NCI-H510A (cell line): ENCODE data around the gene SETD1B.

Source experiments
- DNase-seq: peaks from one replicate; lab custom pipeline; 2025; lab: John Stamatoyannopoulos, UW

SETD1B gene

DNA sequence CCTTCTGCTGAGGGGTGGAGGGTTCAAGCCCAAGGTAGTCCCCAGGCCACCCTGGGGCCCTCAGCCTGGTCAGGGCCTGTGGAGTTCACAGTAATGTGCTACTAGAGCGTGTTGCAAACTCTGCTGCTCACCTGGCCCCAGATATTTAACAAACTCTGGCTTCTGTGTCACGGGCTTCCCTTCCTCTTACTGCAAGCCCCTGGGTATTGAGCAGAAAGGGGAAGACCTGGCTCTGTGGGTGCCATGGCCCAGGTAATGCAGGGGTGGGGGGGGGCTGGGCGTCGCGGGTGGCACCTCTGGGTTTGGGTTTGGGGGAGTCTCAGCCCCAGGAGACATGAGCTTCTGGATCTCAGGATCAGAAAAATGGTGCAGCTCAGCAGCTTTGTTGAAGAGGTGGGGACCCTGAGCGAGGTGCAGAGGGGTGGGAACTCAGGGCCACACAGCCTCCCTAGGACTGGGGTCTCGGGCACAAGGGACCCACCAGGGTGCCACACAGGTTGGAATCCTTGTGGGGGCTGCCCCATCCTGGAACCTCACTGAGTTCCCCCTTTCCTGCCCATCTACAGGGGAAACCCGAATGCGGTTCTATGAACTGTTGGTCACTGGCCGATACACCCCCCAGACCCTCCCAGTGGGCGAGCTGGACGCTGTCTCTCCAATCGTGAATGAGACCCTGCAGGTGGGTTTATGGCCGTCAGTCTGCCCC lies 4.0 kb downstream of the SETD1B start:
- DNase-seq: no peak

DNA sequence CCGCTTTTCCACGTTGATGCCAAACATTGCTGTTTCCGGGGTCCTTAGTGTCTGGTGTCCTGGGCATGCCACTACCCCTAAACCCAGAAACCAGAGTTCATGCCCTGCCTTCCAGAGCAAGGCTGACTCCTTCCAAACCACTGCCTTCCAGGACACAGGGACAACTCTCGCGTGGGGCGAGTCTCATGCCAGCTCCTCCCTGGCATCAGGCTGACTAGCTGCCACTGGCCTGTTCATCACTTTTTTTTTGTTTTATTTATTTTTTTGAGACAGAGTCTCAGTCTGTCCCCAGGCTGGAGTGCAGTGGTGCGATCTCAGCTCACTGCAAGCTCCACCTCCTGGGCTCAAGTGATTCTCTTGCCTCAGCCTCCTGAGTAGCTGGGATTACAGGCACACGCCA lies 4.8 kb downstream of the SETD1B start:
- no peak for DNase-seq

DNA sequence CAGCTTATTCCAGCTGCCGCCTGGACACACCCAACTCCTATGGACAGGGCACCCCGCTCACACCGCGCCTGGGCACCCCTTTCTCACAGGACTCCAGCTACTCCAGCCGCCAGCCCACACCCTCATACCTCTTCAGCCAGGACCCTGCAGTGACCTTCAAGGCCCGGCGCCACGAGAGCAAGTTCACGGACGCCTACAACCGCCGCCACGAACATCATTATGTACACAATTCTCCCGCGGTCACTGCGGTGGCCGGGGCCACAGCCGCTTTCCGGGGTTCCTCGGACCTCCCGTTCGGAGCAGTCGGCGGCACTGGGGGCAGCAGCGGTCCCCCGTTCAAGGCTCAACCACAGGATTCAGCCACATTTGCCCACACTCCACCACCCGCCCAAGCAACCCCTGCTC lies 5.9 kb downstream of the SETD1B start:
- no peak for DNase-seq

DNA sequence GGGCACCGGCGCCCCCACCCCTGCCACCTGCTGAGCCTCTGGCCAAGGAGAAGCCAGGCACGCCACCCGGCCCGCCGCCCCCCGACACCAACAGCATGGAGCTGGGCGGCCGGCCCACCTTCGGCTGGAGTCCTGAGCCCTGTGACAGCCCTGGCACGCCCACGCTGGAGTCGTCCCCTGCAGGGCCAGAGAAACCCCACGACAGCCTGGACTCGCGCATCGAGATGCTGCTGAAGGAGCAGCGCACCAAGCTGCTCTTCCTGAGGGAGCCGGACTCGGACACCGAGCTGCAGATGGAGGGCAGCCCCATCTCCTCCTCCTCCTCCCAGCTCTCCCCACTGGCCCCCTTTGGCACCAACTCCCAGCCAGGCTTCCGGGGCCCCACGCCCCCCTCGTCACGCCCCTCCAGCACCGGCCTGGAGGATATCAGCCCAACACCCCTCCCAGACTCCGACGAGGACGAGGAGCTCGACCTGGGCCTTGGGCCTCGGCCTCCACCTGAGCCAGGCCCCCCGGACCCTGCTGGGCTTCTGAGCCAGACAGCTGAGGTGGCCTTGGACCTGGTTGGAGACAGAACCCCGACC lies 6.5 kb downstream of the SETD1B start:
- DNase-seq: no peak

DNA sequence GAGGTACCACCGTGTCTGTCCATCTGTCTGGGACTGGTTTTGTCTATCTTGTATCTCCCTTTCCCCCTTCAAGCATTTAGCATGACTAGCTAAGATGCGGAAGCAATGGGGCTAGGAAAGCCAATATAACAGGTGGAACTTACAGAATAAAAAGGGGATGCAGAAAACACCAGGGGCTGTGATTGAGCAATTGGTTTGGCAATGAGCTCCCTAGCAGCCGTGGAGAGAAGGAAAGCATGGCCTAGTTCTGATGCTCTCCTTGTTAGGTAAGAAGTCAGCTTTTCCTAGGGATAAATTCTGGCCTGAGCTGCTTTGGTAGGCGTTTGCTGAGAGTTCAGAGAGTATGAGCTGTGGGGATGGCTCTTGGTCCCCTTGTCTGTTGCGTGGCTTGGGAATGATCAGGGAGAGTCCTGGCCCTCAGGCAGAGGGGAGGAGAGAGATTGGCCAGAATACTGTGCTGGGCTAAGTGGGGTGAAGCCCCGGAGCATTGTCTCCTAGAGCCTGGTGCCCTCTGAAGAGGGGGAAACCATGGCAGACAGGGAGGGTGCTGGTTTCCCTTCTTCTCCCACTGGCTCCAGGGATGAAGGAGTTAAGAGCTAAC lies 7.1 kb downstream of the SETD1B start:
- DNase-seq: no peak

DNA sequence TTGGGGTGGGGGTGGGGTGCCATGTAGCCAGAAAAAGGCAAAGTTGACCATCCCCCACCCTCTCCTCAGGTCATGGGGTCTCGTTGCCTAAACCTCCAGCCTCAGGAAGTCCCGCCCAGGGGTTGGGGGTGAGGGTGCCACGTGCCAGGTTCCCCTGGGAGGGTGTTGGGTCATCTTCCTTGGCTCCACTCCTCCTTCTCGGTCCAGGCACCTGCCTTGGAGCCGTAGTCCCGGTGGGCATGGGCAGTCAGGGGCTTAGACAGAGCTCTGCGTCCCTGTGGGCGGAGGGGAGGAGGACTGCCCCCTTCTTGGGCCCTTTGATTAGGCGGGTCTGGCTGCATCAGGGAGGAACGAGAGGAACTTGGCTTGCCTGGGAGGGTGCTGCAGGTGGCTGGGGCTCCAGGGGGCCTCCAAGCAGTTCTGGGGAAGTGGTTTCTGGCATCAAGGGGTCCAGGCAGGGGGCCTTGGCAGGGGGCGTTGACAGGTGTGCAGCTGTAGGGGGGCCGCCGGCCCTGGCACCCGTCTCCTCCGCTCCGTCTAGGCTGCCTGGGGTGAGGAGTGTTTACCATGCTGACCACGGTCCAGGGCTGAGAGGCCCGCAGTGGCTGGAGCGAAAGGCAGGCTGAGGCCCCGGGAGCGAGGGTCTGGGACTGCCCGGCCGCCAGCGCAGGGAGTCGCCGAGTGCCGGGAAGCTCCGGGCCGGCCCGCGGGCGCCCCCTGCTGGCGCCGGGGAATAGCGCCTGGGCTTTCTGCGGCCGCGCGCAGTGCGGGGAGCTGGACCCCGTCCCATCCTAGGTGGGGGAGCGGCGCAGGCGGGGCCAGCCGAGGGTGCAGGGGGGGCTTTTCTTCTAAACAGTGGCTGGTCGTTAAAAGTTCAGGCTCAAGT lies 7.9 kb downstream of the SETD1B start:
- DNase-seq: peak; percentile 56

DNA sequence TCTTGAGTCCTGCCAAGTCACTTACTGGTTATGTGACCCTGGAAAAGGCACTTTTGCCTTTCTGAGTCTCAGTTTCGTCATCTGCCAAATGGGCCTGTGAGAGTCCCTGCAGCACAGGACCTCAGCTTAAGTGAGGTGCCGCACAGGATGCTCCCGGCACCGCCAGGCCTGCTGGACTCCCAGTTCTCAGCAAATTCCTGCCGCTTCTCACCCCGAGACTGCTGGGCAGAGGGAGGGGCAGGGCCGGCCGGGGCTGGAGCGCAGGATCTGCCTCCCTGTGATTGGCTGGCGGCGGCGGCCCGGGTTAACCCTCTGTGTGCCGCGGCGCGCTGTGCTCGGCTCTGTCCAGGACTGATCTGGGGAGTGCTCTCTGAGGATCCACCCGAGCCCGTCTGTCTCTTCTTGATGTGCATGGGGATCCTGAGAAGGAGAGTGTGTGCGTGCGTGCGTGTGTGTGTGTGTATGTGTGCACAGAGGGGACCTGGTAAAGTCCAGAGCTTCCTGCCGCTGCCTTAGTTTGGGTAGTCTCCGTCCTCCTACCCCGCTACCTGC lies 8.6 kb downstream of the SETD1B start:
- peak; percentile 46 for DNase-seq

DNA sequence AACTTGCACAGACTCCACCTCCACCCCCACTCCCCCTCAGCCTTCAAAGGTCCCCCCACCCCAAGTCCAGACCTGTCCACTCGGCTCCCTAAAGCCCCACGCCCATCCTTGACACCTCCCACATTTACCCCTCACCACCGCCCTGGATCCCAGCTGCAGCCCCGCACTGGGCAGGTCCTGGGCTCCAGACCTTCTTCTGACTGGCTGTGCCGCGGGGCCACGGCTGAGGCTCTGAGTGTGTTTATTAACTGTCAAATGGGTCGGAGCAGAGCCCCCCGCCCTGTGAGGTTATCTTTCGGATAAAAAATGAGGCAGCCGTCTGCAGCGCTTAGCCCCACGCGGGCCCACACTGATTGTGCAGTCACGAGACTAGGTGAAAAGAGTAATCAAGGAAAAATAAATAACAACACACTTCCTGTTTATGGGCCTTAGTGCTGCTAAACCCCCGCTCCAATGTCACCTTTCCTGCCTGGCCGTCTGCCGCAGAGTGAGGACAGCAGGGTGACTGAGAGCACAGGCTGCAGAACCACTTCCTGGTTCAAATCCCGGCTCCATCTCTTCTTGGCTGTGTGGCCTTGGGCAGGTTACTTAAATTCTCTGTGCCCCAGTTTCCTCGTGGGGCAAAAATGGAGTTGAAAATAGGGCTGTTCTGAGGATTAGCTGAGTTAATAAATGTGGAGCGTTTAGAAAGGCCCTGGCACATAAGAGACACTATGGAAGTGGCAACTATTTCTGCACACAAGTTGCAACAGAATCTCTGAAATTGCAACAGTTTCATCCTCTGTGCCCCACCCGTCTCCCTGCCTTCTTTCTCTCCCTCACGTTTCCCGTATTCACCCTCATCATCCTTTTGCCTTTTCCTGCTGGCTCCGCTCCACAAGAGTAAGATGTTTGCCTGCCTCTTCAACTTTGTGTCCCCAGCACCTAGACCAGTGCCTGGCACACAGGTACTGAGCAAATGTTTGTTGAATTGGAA lies 9.4 kb downstream of the SETD1B start:
- no peak for DNase-seq

DNA sequence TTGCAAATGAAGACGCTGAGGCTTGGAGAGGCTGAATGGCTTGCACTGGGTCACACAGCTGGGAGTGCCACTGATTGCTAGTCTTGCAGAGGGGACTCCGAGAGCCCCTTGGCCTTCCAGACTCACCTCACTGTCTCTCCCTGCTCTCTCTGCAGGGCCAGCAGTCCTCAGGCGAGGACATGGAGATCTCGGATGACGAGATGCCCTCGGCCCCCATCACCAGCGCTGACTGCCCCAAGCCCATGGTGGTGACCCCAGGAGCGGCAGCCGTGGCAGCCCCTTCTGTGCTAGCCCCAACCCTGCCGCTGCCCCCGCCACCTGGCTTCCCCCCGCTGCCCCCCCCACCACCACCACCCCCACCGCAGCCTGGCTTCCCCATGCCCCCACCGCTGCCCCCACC lies 10.1 kb downstream of the SETD1B start:
- no peak for DNase-seq

DNA sequence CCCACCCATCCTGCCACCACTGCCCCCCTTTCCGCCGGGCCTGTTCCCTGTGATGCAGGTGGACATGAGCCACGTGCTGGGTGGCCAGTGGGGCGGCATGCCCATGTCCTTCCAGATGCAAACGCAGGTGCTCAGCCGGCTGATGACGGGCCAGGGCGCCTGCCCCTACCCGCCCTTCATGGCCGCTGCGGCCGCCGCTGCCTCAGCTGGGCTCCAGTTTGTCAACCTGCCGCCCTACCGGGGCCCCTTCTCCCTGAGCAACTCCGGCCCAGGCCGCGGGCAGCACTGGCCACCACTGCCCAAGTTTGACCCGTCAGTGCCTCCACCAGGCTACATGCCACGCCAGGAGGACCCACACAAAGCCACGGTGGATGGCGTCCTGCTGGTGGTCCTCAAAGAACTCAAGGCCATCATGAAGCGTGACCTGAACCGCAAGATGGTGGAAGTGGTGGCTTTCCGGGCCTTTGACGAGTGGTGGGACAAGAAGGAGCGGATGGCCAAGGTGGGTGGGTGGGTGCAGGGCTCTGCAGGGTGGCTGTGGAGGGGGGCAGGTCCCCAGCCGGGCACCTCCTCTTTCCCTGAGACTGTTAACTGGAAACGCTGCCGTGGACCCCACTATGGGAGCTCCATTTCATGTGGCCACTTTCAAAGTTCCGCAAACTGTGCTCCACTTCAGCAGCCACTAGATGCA lies 10.8 kb downstream of the SETD1B start:
- DNase-seq: no peak

DNA sequence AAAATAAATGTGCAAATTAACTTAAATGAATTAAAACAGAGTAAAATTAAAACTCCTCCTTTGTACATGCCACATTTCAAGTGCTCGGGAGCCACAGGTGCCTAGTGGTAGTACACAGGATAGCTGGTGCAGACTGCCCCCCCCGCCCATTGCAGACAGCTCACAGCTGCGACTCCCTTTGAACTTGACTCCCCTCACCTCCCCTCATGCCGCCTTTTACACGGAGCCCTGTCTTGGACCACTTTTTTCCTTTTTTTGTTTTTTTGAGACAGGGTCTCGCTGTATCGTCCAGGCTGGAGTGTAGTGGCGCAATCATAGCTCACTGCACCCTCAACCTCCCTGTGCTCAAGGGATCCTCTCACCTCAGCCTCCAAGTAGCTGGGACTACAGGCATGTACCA lies 11.5 kb downstream of the SETD1B start:
- DNase-seq: no peak

DNA sequence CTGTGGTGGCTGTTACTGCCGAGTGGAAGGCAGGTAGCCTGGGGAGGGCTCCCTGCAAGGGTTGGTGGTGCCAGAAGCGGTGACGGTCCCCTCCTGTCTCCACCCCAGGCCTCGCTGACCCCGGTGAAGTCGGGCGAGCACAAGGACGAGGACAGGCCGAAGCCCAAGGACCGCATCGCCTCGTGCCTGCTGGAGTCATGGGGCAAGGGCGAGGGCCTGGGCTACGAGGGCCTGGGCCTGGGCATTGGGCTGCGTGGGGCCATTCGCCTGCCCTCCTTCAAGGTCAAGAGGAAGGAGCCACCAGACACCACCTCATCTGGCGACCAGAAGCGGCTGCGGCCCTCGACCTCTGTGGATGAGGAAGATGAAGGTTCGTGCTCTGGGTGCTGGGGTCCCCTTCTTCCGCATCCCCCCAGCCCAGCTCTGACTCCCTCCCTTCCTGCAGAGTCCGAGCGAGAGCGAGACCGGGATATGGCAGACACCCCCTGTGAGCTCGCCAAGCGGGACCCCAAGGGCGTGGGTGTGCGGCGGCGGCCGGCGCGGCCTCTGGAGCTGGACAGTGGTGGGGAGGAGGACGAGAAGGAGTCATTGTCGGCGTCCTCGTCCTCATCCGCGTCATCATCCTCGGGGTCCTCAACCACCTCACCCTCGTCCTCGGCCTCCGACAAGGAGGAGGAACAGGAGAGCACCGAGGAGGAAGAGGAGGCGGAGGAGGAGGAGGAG lies 13.3 kb downstream of the SETD1B start:
- DNase-seq: no peak

DNA sequence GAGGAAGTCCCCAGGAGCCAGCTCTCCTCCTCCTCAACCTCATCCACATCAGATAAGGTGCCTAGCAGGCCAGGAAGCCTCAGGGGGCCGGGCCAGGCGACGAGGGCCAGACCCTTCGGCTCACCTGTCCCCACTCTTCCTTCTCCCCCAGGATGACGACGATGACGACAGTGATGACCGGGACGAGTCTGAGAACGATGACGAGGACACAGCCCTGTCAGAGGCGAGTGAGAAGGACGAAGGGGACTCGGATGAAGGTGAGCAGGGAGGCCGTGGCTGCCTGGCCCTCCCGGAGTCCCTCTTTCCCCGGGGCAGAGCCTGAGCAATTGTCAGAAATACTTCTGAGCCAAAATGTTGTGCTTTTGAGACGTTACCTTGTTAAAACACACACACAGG lies 13.8 kb downstream of the SETD1B start:
- DNase-seq: no peak

DNA sequence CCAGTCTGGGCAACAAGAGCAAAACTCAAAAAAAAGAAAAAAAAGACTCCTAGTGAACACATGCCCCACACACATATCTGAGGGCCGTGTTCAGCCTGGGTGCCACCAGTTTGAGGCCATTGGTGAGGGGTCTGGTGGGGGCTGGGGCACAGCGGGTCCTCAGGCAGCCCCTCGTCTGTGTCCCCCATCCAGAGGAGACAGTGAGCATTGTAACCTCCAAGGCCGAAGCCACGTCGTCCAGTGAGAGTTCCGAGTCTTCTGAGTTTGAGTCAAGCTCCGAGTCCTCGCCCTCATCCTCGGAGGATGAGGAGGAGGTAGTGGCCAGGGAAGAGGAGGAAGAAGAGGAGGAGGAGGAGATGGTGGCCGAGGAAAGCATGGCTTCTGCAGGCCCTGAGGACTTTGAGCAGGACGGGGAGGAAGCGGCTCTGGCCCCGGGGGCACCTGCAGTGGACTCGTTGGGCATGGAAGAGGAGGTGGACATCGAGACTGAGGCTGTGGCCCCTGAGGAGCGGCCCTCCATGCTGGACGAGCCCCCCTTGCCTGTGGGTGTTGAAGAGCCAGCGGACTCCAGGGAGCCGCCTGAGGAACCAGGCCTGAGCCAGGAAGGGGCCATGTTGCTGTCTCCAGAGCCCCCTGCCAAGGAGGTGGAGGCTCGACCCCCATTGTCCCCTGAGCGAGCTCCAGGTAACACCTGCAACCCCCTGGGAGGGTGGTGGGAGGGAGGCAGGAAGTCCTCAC lies 15.6 kb downstream of the SETD1B start:
- no peak for DNase-seq

DNA sequence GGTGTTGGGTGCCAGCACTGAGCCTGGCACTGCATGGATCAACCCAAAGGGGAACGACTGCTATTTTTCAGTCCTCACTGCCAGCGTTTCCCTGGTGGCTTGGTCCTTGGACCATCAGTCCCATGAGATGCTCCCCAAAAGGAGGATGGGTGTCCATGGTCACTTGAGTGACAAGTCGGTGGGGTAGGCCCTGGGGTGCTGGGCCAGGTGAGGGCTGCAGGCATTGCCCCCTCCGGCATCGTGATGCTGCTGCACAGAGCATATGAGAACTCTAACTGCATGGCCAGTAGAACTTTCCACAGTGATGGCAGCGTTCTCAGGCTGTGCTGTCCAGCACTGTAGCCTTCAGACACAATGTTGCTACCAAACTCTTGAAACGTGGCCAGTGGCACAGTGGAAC lies 16.2 kb downstream of the SETD1B start:
- DNase-seq: no peak

DNA sequence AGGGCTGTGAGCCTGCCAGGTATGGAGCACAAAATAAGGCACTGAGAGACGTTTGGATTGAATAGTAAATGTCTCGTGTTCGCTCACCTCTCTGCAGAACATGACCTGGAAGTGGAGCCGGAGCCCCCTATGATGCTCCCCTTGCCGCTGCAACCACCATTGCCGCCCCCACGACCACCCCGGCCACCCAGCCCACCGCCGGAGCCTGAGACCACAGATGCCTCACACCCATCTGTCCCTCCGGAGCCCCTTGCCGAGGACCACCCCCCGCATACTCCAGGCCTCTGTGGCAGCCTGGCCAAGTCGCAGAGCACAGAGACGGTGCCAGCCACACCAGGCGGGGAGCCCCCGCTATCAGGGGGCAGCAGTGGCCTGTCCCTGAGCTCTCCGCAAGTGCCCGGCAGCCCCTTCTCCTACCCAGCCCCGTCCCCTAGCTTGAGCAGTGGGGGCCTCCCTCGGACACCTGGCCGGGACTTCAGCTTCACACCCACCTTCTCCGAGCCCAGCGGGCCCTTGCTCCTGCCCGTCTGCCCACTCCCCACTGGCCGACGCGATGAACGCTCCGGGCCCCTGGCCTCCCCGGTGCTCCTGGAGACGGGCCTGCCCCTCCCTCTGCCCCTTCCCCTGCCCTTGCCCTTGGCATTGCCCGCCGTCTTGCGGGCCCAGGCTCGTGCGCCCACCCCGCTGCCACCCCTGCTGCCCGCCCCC lies 18.7 kb downstream of the SETD1B start:
- DNase-seq: no peak

DNA sequence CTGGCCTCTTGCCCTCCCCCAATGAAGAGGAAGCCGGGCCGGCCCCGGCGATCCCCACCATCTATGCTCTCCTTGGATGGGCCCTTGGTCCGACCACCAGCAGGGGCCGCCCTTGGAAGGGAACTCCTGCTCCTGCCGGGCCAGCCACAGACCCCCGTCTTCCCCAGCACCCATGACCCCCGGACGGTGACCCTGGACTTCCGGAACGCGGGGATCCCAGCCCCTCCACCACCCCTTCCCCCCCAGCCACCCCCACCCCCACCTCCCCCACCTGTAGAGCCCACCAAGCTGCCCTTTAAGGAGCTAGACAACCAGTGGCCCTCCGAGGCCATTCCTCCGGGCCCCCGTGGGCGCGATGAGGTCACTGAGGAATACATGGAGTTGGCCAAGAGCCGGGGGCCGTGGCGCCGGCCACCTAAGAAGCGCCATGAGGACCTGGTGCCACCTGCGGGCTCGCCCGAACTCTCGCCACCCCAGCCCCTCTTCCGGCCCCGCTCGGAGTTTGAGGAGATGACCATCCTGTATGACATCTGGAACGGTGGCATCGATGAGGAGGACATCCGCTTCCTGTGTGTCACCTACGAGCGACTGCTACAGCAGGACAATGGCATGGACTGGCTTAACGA lies 19.4 kb downstream of the SETD1B start:
- no peak for DNase-seq

DNA sequence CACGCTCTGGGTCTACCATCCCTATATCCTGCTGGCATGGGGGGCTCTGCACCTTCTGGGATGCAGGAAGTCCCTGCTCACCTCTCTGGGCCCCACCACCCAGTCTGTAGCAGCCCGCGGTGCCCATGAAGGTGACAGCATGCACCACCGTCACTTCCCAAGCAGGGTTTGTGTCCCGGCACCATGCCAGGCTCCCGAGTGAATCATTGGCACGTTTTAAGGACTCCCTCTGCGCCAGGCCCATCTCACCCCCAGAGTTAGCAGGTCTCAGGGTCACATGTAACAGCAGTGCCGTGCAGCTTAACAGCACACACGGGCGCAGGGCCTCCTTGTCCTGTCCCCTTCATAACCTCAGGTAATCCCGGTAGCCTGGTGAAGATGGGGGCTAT lies 19.9 kb downstream of the SETD1B start:
- DNase-seq: no peak
